Ascending aorta (tissue), 2 donors: ENCODE results near the gene GLG1. TPM values are rescaled to one million over a fixed set of nuclear protein-coding genes. Genes with fewer than 3 reads are reported as not detected.
A peak's percentile ranks its signal among the peaks of the same experiment; 100 is the strongest.

Source experiments
- DNase-seq, 2 donors: peaks; one replicate each; pipeline ENCODE4 v3.0.0-alpha.2; 2019; ENCODE audit warnings: low spot score in 2 of 2
- H3K27ac ChIP-seq, 2 donors: fragments of 200-600 bp; sonication (generic); one replicate each; pipeline ENCODE4 v1.5.1; 2016 to 2017; ENCODE audit warnings: mild to moderate bottlenecking in 1 of 2
- H3K27me3 ChIP-seq: fragments of 200-600 bp; sonication (generic); one replicate; pipeline ENCODE4 v1.5.1; 2017
- H3K36me3 ChIP-seq, 2 donors: fragments of 200-600 bp; sonication (generic); one replicate each; pipeline ENCODE4 v1.5.1; 2016
- H3K4me1 ChIP-seq, 2 donors: fragments of 200-600 bp; sonication (generic); one replicate each; pipeline ENCODE4 v1.5.1; 2016 to 2017; ENCODE audit warnings: mild to moderate bottlenecking in 1 of 2
- H3K4me3 ChIP-seq, 2 donors: fragments of 200-600 bp; sonication (generic); one replicate each; pipeline ENCODE4 v1.5.1; 2016 to 2017; ENCODE audit warnings: mild to moderate bottlenecking in 1 of 2
- H3K9me3 ChIP-seq, 2 donors: fragments of 200-600 bp; sonication (generic); one replicate each; pipeline ENCODE4 v1.5.1; 2016
- intact Hi-C: fragments of 100-400 bp; cut with DNase I; formaldehyde crosslinking; loops from one replicate; pipeline ENCODE4 v1.15.1; 2023
- total RNA-seq: library from RNA; depleted of rRNA; stranded (reverse); fragments of >200 nt; gene quantifications from one replicate; pipeline ENCODE4 v1.1.0, GENCODE V29; 2016
- TF ChIP-seq, protein P1 (sequence below), 3 experiments: fragments of 200-600 bp in 2 of 3; fragments of 450-650 bp in 1 of 3; sonication (generic) in 2 of 3; IDR thresholded peaks; one replicate each; pipeline ENCODE4 v1.5.1; 2016 to 2019; ENCODE audit warnings: antibody characterized with exemption in 3 of 3, mild to moderate bottlenecking in 1 of 3, moderate library complexity in 1 of 3

The GLG1 gene
- total RNA-seq, 1 donor from 2014 or later = 77.0 TPM

- DNase-seq = no peak
- TF ChIP-seq, protein P1, sequence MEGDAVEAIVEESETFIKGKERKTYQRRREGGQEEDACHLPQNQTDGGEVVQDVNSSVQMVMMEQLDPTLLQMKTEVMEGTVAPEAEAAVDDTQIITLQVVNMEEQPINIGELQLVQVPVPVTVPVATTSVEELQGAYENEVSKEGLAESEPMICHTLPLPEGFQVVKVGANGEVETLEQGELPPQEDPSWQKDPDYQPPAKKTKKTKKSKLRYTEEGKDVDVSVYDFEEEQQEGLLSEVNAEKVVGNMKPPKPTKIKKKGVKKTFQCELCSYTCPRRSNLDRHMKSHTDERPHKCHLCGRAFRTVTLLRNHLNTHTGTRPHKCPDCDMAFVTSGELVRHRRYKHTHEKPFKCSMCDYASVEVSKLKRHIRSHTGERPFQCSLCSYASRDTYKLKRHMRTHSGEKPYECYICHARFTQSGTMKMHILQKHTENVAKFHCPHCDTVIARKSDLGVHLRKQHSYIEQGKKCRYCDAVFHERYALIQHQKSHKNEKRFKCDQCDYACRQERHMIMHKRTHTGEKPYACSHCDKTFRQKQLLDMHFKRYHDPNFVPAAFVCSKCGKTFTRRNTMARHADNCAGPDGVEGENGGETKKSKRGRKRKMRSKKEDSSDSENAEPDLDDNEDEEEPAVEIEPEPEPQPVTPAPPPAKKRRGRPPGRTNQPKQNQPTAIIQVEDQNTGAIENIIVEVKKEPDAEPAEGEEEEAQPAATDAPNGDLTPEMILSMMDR (IDR thresholded peaks at IDR 0.05) = no peak
- H3K4me1 ChIP-seq = no peaks in the 10 kb centered on the region
- intact Hi-C loops = loop anchor here (10.0 kb wide), 1 partner anchor 173 kb away; no protein-coding TSS in a partner anchor
- H3K36me3 ChIP-seq = peaks cover 75 to 77% of the 10 kb centered on the region in 2 donors
- no peak overlapping the region for H3K27ac ChIP-seq
- H3K4me3 ChIP-seq = no peak overlapping the region
- H3K9me3 ChIP-seq = no peaks in the 10 kb centered on the region
- no peaks in the 10 kb centered on the region for H3K27me3 ChIP-seq
These were observed 20.7 kb upstream of the GLG1 start for GRCh38 chr16:74627506-74628220.

GRCh38 chr16:74626741-74627416, 20.0 kb upstream of the GLG1 start:
- H3K4me3 ChIP-seq = no peak overlapping the region
- no peaks in the 10 kb centered on the region for H3K4me1 ChIP-seq
- intact Hi-C loops = loop anchor here (10.0 kb wide), 1 partner anchor 172 kb away; no protein-coding TSS in a partner anchor
- no peak for DNase-seq
- no peaks in the 10 kb centered on the region for H3K9me3 ChIP-seq
- H3K27me3 ChIP-seq = no peaks in the 10 kb centered on the region
- H3K36me3 ChIP-seq = peaks cover 75 to 77% of the 10 kb centered on the region in 2 donors
- H3K27ac ChIP-seq = no peak overlapping the region
- TF ChIP-seq, protein P1 (IDR thresholded peaks at IDR 0.05) = no peak

DNA sequence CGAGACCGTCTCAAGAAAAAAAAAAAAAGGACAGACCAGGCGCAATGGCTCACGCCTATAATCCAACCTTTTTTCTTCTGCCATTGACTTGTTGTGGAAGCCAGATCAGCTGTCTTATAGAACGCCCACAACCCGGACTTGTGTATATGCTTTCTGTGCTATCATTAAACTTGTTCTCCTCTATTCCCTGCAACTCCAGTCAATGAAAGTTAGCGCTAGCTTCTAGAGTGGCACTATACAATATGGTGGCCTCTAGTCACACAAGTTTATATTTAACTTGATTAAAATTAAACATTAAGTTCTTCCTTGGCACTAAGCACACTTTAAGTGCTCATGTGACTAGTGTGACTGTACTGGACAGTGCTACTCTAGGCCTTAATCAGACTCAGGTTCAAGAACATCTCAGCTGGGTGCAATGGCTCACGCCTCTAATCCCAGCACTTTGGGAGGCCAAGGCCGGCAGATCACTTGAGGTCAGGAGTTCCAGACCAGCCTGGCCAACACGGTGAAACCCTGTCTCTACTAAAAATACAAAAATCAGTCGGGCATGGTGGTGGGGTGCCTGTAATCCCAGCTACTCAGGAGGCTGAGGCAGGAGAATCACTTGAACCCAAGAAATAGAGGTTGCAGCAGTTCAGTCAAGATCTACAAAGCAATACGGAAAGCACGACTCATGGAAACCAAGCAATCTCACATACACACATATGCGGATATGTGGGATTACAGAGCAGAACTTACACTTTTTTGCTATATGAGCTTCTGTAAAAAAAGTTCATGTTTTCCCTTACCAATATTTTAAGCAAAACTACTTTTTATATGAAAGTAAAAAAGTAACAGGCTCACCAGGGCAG, 18.8 kb upstream of the GLG1 start:
- H3K27me3 ChIP-seq = no peaks in the 10 kb centered on the region
- no peak overlapping the region for H3K4me3 ChIP-seq
- TF ChIP-seq, protein P1 (IDR thresholded peaks at IDR 0.05) = no peak
- no peaks in the 10 kb centered on the region for H3K9me3 ChIP-seq
- no peak for DNase-seq
- no peaks in the 10 kb centered on the region for H3K4me1 ChIP-seq
- H3K36me3 ChIP-seq = peaks cover 66 to 77% of the 10 kb centered on the region in 2 donors
- intact Hi-C loops = loop anchor here (10.0 kb wide), 1 partner anchor 171 kb away; no protein-coding TSS in a partner anchor
- H3K27ac ChIP-seq = no peak overlapping the region

DNA sequence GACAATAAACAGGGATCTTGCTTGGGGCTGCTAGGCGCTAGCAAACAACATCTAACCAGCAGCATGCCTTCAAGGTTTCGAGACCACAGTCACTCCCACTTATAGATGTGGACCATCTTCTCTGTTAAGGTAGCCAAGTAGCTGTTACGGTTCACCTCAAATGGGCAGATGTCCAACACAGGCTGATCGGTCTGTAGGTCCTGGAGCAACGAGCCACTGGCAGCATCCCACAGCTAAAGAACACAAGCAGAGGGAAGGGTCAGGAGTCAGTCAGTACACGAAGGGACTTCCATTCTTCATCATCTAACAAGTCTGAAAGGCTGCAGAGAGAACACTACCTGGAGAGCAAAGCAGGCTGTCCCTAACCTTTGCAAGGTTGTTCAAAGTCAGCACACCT, 16.9 kb upstream of the GLG1 start:
- no peak overlapping the region for H3K4me3 ChIP-seq
- H3K27me3 ChIP-seq = no peaks in the 10 kb centered on the region
- H3K9me3 ChIP-seq = no peaks in the 10 kb centered on the region
- TF ChIP-seq, protein P1 (IDR thresholded peaks at IDR 0.05) = no peak
- DNase-seq = no peak
- intact Hi-C loops = loop anchor here (5.0 to 10.0 kb wide), 2 partner anchors 122 to 169 kb away; no protein-coding TSS in a partner anchor
- peaks cover 57 to 65% of the 10 kb centered on the region in 2 donors for H3K36me3 ChIP-seq
- H3K27ac ChIP-seq = no peak overlapping the region
- no peaks in the 10 kb centered on the region for H3K4me1 ChIP-seq

GRCh38 chr16:74623214-74623838, 16.4 kb upstream of the GLG1 start:
- intact Hi-C loops = loop anchor here (5.0 to 10.0 kb wide), 2 partner anchors 121 to 169 kb away; no protein-coding TSS in a partner anchor

More at GRCh38 chr16:74623214-74623838, 16.4 kb upstream of the GLG1 start:
- DNase-seq = no peak
- H3K36me3 ChIP-seq = peaks cover 54 to 64% of the 10 kb centered on the region in 2 donors
- no peaks in the 10 kb centered on the region for H3K27me3 ChIP-seq
- H3K27ac ChIP-seq = no peak overlapping the region
- H3K4me3 ChIP-seq = no peak overlapping the region
- TF ChIP-seq, protein P1 (IDR thresholded peaks at IDR 0.05) = peak; percentile 31 to 61 (median 43)
- H3K4me1 ChIP-seq = no peaks in the 10 kb centered on the region
- no peaks in the 10 kb centered on the region for H3K9me3 ChIP-seq
